SU-DHL-6 (cell line): Measurements from ENCODE around the gene PLXNA2.

Experiments used
- H2AFZ ChIP-seq: fragments of 200-600 bp; sonication (generic); 2 replicates; pipeline ENCODE4 v1.6.1; 2014; ENCODE audit warnings: low read depth, mild to moderate bottlenecking, moderate library complexity, mixed read lengths, antibody characterized with exemption, low read length; ENCODE audit not compliant: severe bottlenecking
- H3F3A ChIP-seq: fragments of 200-600 bp; shearing (Covaris generic); 2 replicates; pipeline ENCODE4 v1.6.0; 2016; ENCODE audit warnings: antibody characterized with exemption, mild to moderate bottlenecking; ENCODE audit not compliant: insufficient read depth
- H3K27ac ChIP-seq: fragments of 200-600 bp; sonication (generic); 2 replicates; pipeline ENCODE4 v1.5.1; 2016; ENCODE audit warnings: low read depth, mild to moderate bottlenecking, low read length, moderate library complexity, mixed read lengths
- H3K27me3 ChIP-seq: fragments of 200-600 bp; sonication (generic), shearing (Covaris generic); 2 replicates; pipeline ENCODE4 v1.6.0; 2014; ENCODE audit warnings: mild to moderate bottlenecking, low read length
- H3K36me3 ChIP-seq: fragments of 200-600 bp; sonication (generic); 2 replicates; pipeline ENCODE4 v1.6.1; 2014; ENCODE audit warnings: mild to moderate bottlenecking, low read length, mixed read lengths
- H3K4me2 ChIP-seq: fragments of 300-600, 200-600 bp; shearing (Covaris generic), sonication (generic); 2 replicates; pipeline ENCODE4 v1.6.0; 2014; ENCODE audit warnings: low read length, low read depth, mild to moderate bottlenecking; ENCODE audit not compliant: poor library complexity, severe bottlenecking
- H3K4me3 ChIP-seq: fragments of 200-600 bp; sonication (generic); 2 replicates; pipeline ENCODE4 v1.5.1; 2014; ENCODE audit warnings: antibody characterized with exemption, low read length, mild to moderate bottlenecking, mixed read lengths; ENCODE audit not compliant: insufficient read depth, poor library complexity, severe bottlenecking
- H3K79me2 ChIP-seq: fragments of 200-600 bp; sonication (generic); 2 replicates; pipeline ENCODE4 v1.6.1; 2014; ENCODE audit warnings: mild to moderate bottlenecking, low read length, moderate library complexity; ENCODE audit not compliant: insufficient read depth
- H3K9ac ChIP-seq: fragments of 200-600 bp; sonication (generic); 2 replicates; pipeline ENCODE4 v1.7.0; 2014; ENCODE audit warnings: mild to moderate bottlenecking, low read length
- H3K9me2 ChIP-seq: fragments of 200-600 bp; sonication (generic); replicated peaks from 2 replicates; pipeline ENCODE4 v1.6.1; 2014; ENCODE audit warnings: low read length; ENCODE audit not compliant: insufficient read depth
- H3K9me3 ChIP-seq: fragments of 200-600 bp; sonication (generic); 2 replicates; pipeline ENCODE4 v1.6.1; 2014; ENCODE audit warnings: low read length, mixed read lengths; ENCODE audit not compliant: insufficient read depth
- H4K20me1 ChIP-seq: fragments of 200-600 bp; sonication (generic); 2 replicates; pipeline ENCODE4 v1.6.1; 2014; ENCODE audit warnings: low read depth, mild to moderate bottlenecking, antibody characterized with exemption, low read length, moderate library complexity, mixed read lengths
- EZH2phosphoT487 ChIP-seq: fragments of 200-600 bp; sonication (generic), shearing (Covaris generic); conservative IDR thresholded peaks from 2 replicates; pipeline ENCODE4 v1.6.1; 2018; ENCODE audit warnings: mild to moderate bottlenecking, antibody characterized with exemption, low read length, moderate library complexity, mixed read lengths
- TF ChIP-seq, protein P1 (sequence below): fragments of 200-600 bp; sonication (generic); IDR thresholded peaks from one replicate; pipeline ENCODE4 v1.5.1; 2017; ENCODE audit warnings: antibody characterized with exemption, mild to moderate bottlenecking, low read length, moderate library complexity; ENCODE audit not compliant: insufficient read depth, poor library complexity, severe bottlenecking

PLXNA2 gene

DNA sequence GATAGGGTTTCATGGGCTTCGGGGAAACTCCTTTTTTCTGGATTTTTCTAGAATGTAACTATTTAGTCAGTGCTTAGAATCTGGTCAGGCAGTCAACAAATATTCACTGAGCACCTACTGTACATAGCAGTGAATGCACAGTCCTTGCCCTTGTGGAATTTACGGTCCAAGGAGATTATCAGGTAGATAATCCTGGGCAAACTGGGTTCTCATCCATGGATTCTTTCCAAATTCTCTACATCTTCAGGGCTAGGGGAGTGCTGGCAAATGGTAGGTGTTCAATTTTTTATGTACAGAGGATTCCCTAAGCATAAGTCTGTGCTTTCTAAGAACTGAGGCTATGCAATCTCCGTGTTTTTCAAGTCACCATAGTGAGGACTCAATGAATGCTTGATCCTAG is 192.5 kb downstream of the PLXNA2 start:
- H3K79me2 ChIP-seq = no peaks in the 10 kb centered on the region
- H3K36me3 ChIP-seq = no peaks in the 10 kb centered on the region
- H3K27me3 ChIP-seq = no peaks in the 10 kb centered on the region
- no peak overlapping the region for H3K27ac ChIP-seq
- H3K9me2 ChIP-seq = no peaks in the 10 kb centered on the region
- H2AFZ ChIP-seq = no peak overlapping the region
- H3F3A ChIP-seq = no peaks in the 10 kb centered on the region
- no peak overlapping the region for H3K4me2 ChIP-seq
- no peak for TF ChIP-seq EZH2phosphoT487
- TF ChIP-seq, protein P1, sequence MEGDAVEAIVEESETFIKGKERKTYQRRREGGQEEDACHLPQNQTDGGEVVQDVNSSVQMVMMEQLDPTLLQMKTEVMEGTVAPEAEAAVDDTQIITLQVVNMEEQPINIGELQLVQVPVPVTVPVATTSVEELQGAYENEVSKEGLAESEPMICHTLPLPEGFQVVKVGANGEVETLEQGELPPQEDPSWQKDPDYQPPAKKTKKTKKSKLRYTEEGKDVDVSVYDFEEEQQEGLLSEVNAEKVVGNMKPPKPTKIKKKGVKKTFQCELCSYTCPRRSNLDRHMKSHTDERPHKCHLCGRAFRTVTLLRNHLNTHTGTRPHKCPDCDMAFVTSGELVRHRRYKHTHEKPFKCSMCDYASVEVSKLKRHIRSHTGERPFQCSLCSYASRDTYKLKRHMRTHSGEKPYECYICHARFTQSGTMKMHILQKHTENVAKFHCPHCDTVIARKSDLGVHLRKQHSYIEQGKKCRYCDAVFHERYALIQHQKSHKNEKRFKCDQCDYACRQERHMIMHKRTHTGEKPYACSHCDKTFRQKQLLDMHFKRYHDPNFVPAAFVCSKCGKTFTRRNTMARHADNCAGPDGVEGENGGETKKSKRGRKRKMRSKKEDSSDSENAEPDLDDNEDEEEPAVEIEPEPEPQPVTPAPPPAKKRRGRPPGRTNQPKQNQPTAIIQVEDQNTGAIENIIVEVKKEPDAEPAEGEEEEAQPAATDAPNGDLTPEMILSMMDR = no peak
- H3K9ac ChIP-seq = no peak overlapping the region
- H4K20me1 ChIP-seq = no peaks in the 10 kb centered on the region
- no peaks in the 10 kb centered on the region for H3K9me3 ChIP-seq
- H3K4me3 ChIP-seq = no peak overlapping the region

DNA sequence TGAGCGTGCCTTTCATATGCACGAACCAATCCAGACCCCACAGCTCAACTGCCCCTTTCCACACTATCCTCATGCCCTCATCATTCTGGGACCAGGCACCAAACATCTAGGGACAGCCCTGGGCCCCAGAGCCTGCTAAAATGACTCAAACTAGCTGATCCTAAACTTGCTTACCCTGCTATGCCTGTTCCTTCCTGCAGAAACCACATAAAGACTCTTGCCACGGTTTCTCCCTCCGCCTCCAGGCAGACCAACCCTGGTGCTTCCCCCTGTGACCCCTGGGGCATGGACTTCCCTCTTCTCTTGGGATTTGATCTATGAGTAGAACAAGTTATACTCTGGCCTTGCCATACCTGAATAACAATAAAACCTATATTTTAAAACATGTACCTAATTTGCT is 195.3 kb downstream of the PLXNA2 start:
- Histone ChIP-seq H3K27ac (no peak overlapping the region), H3K4me2 (no peak overlapping the region), H2AFZ (no peak overlapping the region), H4K20me1 (no peaks in the 10 kb centered on the region), H3F3A (no peaks in the 10 kb centered on the region), H3K9me3 (no peaks in the 10 kb centered on the region), H3K9ac (no peak overlapping the region), H3K9me2 (no peaks in the 10 kb centered on the region), H3K27me3 (no peaks in the 10 kb centered on the region), H3K4me3 (no peak overlapping the region), H3K79me2 (no peaks in the 10 kb centered on the region), H3K36me3 (no peaks in the 10 kb centered on the region)
- no peak for TF ChIP-seq EZH2phosphoT487
- TF ChIP-seq, protein P1 = no peak

DNA sequence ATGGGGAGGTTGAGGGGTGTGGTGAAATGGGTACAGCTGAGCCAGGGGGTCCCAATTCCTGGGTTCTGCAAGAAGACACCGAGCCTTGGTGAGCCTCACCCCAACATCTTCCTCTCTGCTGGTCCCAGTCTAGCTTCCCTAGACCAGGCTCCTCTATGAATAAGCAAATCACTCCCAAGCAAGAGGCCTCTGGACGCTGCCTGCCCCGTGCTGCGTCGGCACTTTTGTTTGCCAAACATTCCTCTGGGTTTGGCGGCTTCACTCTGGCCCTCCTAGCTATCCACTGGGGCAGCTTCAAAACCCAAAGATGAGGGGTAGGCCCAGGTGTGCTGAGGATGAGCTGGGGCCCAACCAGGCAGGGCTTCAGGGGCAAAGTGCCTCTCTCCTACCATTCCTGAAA is 196.2 kb downstream of the PLXNA2 start:
- Histone ChIP-seq H3K79me2 (no peaks in the 10 kb centered on the region), H2AFZ (no peak overlapping the region), H3K36me3 (no peaks in the 10 kb centered on the region), H3K4me2 (no peak overlapping the region), H3K27ac (no peak overlapping the region), H3K9me2 (no peaks in the 10 kb centered on the region), H3K4me3 (no peak overlapping the region), H3F3A (no peaks in the 10 kb centered on the region), H4K20me1 (no peaks in the 10 kb centered on the region), H3K9me3 (no peaks in the 10 kb centered on the region), H3K27me3 (no peaks in the 10 kb centered on the region), H3K9ac (no peak overlapping the region)
- TF ChIP-seq, protein P1 = no peak
- no peak for TF ChIP-seq EZH2phosphoT487
